Body of pancreas (tissue), 4 donors: ENCODE measurements around the gene ERC1.

Source experiments
- POLR2A ChIP-seq, 3 donors: fragments of 450-650 bp; IDR thresholded peaks; one replicate each; pipeline ENCODE4 v1.6.1; 2016; ENCODE audit warnings: antibody characterized with exemption in 3 of 3, mild to moderate bottlenecking in 2 of 3
- TF ChIP-seq, protein P1 (sequence below), 7 experiments: fragments of 450-650 bp in 4 of 7; fragments of 200-600 bp in 3 of 7; sonication (generic) in 3 of 7; IDR thresholded peaks; one replicate each; pipeline ENCODE4 v1.5.1; 2016 to 2019; ENCODE audit warnings: antibody characterized with exemption in 7 of 7

DNA sequence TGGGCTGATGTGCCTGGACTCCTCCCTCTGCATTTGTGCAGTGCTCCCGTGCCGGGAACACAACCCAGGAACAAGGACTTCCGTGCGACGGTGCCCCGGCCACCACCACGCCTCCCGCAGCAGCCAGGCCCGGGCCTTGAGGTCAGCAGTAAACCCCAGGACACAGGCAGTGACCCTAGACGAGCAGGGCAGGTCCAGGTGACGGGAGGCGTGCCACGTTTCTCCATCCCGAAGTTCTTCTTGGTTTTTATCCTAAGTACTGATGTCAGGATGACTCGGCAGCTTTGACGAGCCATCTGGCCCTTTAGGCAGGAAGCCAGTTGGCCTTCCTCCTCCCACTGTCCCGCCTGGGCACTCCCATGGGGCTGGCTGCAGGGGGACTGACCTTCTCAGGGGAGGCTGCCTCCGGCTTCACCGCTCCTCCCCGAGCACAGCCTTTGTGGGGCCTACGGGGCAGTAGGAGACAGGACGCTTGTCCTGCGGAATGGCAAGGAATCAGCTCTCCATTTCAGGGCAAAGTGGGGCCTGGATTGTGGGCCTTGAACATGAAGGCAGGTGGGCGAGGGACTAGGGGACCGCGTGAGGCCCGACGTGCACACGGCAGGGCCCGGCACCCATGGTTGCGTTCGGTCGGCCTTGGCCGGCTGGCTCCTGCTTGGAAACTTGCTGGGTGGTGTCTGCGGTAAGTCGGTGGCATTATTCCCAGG lies 509.2 kb downstream of the ERC1 start:
- TF ChIP-seq, protein P1, sequence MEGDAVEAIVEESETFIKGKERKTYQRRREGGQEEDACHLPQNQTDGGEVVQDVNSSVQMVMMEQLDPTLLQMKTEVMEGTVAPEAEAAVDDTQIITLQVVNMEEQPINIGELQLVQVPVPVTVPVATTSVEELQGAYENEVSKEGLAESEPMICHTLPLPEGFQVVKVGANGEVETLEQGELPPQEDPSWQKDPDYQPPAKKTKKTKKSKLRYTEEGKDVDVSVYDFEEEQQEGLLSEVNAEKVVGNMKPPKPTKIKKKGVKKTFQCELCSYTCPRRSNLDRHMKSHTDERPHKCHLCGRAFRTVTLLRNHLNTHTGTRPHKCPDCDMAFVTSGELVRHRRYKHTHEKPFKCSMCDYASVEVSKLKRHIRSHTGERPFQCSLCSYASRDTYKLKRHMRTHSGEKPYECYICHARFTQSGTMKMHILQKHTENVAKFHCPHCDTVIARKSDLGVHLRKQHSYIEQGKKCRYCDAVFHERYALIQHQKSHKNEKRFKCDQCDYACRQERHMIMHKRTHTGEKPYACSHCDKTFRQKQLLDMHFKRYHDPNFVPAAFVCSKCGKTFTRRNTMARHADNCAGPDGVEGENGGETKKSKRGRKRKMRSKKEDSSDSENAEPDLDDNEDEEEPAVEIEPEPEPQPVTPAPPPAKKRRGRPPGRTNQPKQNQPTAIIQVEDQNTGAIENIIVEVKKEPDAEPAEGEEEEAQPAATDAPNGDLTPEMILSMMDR (IDR thresholded peaks at IDR 0.05) = no peak
- no peak for TF ChIP-seq POLR2A (IDR thresholded peaks at IDR 0.05)
